Measurements from ENCODE around the gene ANKRD12. TPM values are rescaled to one million over a fixed set of nuclear protein-coding genes. Genes with fewer than 3 reads are reported as not detected.

ANKRD12 gene
- total RNA-seq, 1 experiment from 2014 or later = 19.1 TPM

GRCh38 chr18:9237981-9238380, 101.4 kb downstream of the ANKRD12 start:
- BruUV-seq (replicated peaks) = no TSS peak
- H3K4me2 ChIP-seq (ENCODE audit: low read length) = no peak overlapping the region
- ATAC-seq (no peak), DNase-seq (no peak)
- no peaks in the 10 kb centered on the region for H3K9me2 ChIP-seq (replicated peaks; ENCODE audit: low read length)
- no peak overlapping the region for H3K4me3 ChIP-seq (ENCODE audit: low read length)
- intact Hi-C loops (cut with micrococcal nuclease) = no loop called here
- no peak overlapping the region for H3K9ac ChIP-seq (ENCODE audit: low read length)
- 0 out of 2 replicates have a peak, but pooled peaks cover 6% of the 10 kb centered on the region for H3K36me3 ChIP-seq (ENCODE audit: low read depth, low read length)
- no peaks in the 10 kb centered on the region for H3K27me3 ChIP-seq (ENCODE audit: low read length)
- ChIA-PET POLR2A (ENCODE audit: unreplicated experiment) (no interaction called here), CTCF (no interaction called here)
- no peaks in the 10 kb centered on the region for H4K20me1 ChIP-seq (ENCODE audit: low read length)
- no peaks in the 10 kb centered on the region for H3K9me3 ChIP-seq (ENCODE audit: low read length)
- H3K79me2 ChIP-seq (ENCODE audit: low read length) = no peaks in the 10 kb centered on the region
- H3K27ac ChIP-seq (ENCODE audit: low read length) = no peak overlapping the region
- no peak for TF ChIP-seq EZH2phosphoT487 (IDR thresholded peaks at IDR 0.05; ENCODE audit: borderline replicate concordance, low read length)
- no peak for TF ChIP-seq CTCF (conservative IDR thresholded peaks at IDR 0.05; ENCODE audit: low read depth, low read length)
- TF ChIP-seq EZH2 (IDR thresholded peaks at IDR 0.05; ENCODE audit: low read length, unreplicated experiment) = no peak
- H3K4me1 ChIP-seq (ENCODE audit: insufficient read depth, low read length) = 0 out of 2 replicates have a peak, but pooled peaks cover 8% of the 10 kb centered on the region
- no peaks in the 10 kb centered on the region for H3F3A ChIP-seq (ENCODE audit: low read length, unreplicated experiment)
- no peak overlapping the region for H2AFZ ChIP-seq (ENCODE audit: low read length)

- CTCF ChIA-PET = interaction anchor here (0.6 kb wide), 1 partner anchor 15 kb away, joined by 3 read pairs; no protein-coding TSS in a partner anchor
- intact Hi-C loops (cut with micrococcal nuclease) = no loop called here
- H3K4me2 ChIP-seq (ENCODE audit: low read length) = no peak overlapping the region
- H3K4me3 ChIP-seq (ENCODE audit: low read length) = no peak overlapping the region
- H3K4me1 ChIP-seq (ENCODE audit: insufficient read depth, low read length) = 0 out of 2 replicates have a peak, but pooled peaks cover 8% of the 10 kb centered on the region
- no peaks in the 10 kb centered on the region for H3K79me2 ChIP-seq (ENCODE audit: low read length)
- H4K20me1 ChIP-seq (ENCODE audit: low read length) = no peaks in the 10 kb centered on the region
- no peaks in the 10 kb centered on the region for H3K27me3 ChIP-seq (ENCODE audit: low read length)
- no peaks in the 10 kb centered on the region for H3K9me3 ChIP-seq (ENCODE audit: low read length)
- POLR2A ChIA-PET (ENCODE audit: unreplicated experiment) = no interaction called here
- no peaks in the 10 kb centered on the region for H3F3A ChIP-seq (ENCODE audit: low read length, unreplicated experiment)
- no peak for TF ChIP-seq EZH2phosphoT487 (IDR thresholded peaks at IDR 0.05; ENCODE audit: borderline replicate concordance, low read length)
- no peak for TF ChIP-seq CTCF (conservative IDR thresholded peaks at IDR 0.05; ENCODE audit: low read depth, low read length)
- no peak for TF ChIP-seq EZH2 (IDR thresholded peaks at IDR 0.05; ENCODE audit: low read length, unreplicated experiment)
- DNase-seq = no peak
- ATAC-seq = peak; percentile 37; the same call in 1 of the 2 replicates
- no peak overlapping the region for H3K27ac ChIP-seq (ENCODE audit: low read length)
- H2AFZ ChIP-seq (ENCODE audit: low read length) = no peak overlapping the region
- peaks cover 4% of the 10 kb centered on the region; the same call in 1 of the 2 replicates for H3K36me3 ChIP-seq (ENCODE audit: low read depth, low read length)
- BruUV-seq (replicated peaks) = no TSS peak
- no peak overlapping the region for H3K9ac ChIP-seq (ENCODE audit: low read length)
- no peaks in the 10 kb centered on the region for H3K9me2 ChIP-seq (replicated peaks; ENCODE audit: low read length)
Measured at GRCh38 chr18:9239720-9240119, 103.1 kb downstream of the ANKRD12 start.

GRCh38 chr18:9240270-9240669, 103.7 kb downstream of the ANKRD12 start:
- Histone ChIP-seq H3K79me2 (ENCODE audit: low read length) (no peaks in the 10 kb centered on the region), H3K4me1 (ENCODE audit: insufficient read depth, low read length) (0 out of 2 replicates have a peak, but pooled peaks cover 8% of the 10 kb centered on the region), H3K4me2 (ENCODE audit: low read length) (no peak overlapping the region), H3K36me3 (ENCODE audit: low read depth, low read length) (peaks cover 4% of the 10 kb centered on the region; the same call in 1 of the 2 replicates), H2AFZ (ENCODE audit: low read length) (no peak overlapping the region), H3F3A (ENCODE audit: low read length, unreplicated experiment) (no peaks in the 10 kb centered on the region), H3K27ac (ENCODE audit: low read length) (no peak overlapping the region), H3K4me3 (ENCODE audit: low read length) (no peak overlapping the region), H4K20me1 (ENCODE audit: low read length) (no peaks in the 10 kb centered on the region), H3K9ac (ENCODE audit: low read length) (no peak overlapping the region), H3K27me3 (ENCODE audit: low read length) (no peaks in the 10 kb centered on the region), H3K9me2 (replicated peaks; ENCODE audit: low read length) (no peaks in the 10 kb centered on the region), H3K9me3 (ENCODE audit: low read length) (no peaks in the 10 kb centered on the region)
- POLR2A ChIA-PET (ENCODE audit: unreplicated experiment) = interaction anchor here (0.5 kb wide), 1 partner anchor 10 kb away, joined by 3 read pairs; no protein-coding TSS in a partner anchor
- CTCF ChIA-PET = no interaction called here
- no TSS peak for BruUV-seq (replicated peaks)
- intact Hi-C loops (cut with micrococcal nuclease) = no loop called here
- TF ChIP-seq CTCF (conservative IDR thresholded peaks at IDR 0.05; ENCODE audit: low read depth, low read length) (no peak), EZH2phosphoT487 (IDR thresholded peaks at IDR 0.05; ENCODE audit: borderline replicate concordance, low read length) (no peak), EZH2 (IDR thresholded peaks at IDR 0.05; ENCODE audit: low read length, unreplicated experiment) (no peak)
- ATAC-seq (no peak), DNase-seq (no peak)
